ENCODE data around the gene CYREN.
"Not testable (repeated sequence)": the region's sequence is repeated elsewhere in the genome, so short reads cannot be mapped to it uniquely, and the experiment has no call there.

CYREN gene

GRCh38 chr7:135159359-135160085, 11.0 kb downstream of the CYREN start:
- DNase-seq (ENCODE audit: low read depth): no peak

GRCh38 chr7:135158874-135159273, 11.6 kb downstream of the CYREN start:
- DNase-seq (ENCODE audit: low read depth): no peak

GRCh38 chr7:135158141-135158655, 12.3 kb downstream of the CYREN start:
- DNase-seq (ENCODE audit: low read depth): no peak

- DNase-seq (ENCODE audit: low read depth): no peak
Measured at GRCh38 chr7:135156290-135156689, 14.2 kb downstream of the CYREN start.

- DNase-seq (ENCODE audit: low read depth): no peak
Measured at GRCh38 chr7:135154734-135155133, 15.8 kb downstream of the CYREN start.

GRCh38 chr7:135152442-135152841, 18.1 kb downstream of the CYREN start:
- DNase-seq (ENCODE audit: low read depth): no peak

GRCh38 chr7:135151533-135151932, 19.0 kb downstream of the CYREN start:
- DNase-seq (ENCODE audit: low read depth): no peak

- no peak for DNase-seq (ENCODE audit: low read depth)
Measured at GRCh38 chr7:135151132-135151531, 19.4 kb downstream of the CYREN start.

GRCh38 chr7:135150072-135150782, 20.3 kb downstream of the CYREN start:
- no peak for DNase-seq (ENCODE audit: low read depth)

GRCh38 chr7:135147899-135148721, 22.4 kb downstream of the CYREN start, which contains the start of gene TMEM140:
TSS of gene TMEM140 (plus strand) at chr7:135148072. CDS start at chr7:135164442, 16,370 bp downstream.
- DNase-seq (ENCODE audit: low read depth): no peak

- no peak for DNase-seq (ENCODE audit: low read depth)
Measured at GRCh38 chr7:135147341-135147898, 23.1 kb downstream of the CYREN start.

- DNase-seq (ENCODE audit: low read depth): no peak
Measured at GRCh38 chr7:135143885-135144668, 26.4 kb downstream of the CYREN start.

GRCh38 chr7:135129579-135129978, 40.9 kb downstream of the CYREN start:
- no peak for DNase-seq (ENCODE audit: low read depth)

- no peak for DNase-seq (ENCODE audit: low read depth)
Measured at GRCh38 chr7:135128931-135129330, 41.6 kb downstream of the CYREN start.

GRCh38 chr7:135124631-135125030, 45.9 kb downstream of the CYREN start:
- DNase-seq (ENCODE audit: low read depth): not testable (repeated sequence)

- DNase-seq (ENCODE audit: low read depth): no peak
Measured at GRCh38 chr7:135121868-135122267, 48.6 kb downstream of the CYREN start.

- no peak for DNase-seq (ENCODE audit: low read depth)
Measured at GRCh38 chr7:135117096-135117495, 53.4 kb downstream of the CYREN start.
